GM23338 (cell line): ENCODE data around the gene NTN3. TPM values are rescaled to one million over a fixed set of nuclear protein-coding genes. Genes with fewer than 3 reads are reported as not detected.
"Not testable (repeated sequence)": the region's sequence is repeated elsewhere in the genome, so short reads cannot be mapped to it uniquely, and the experiment has no call there.

Experiments used
- ATAC-seq: fragments of 200-7000 bp; cut with Tn5 transposase; 3 replicates; pipeline ENCODE4 v1.9.1; 2020
- DNase-seq: peaks from one replicate; pipeline ENCODE4 v3.0.0-alpha.2; 2015; ENCODE audit warnings: low spot score
- H2AFZ ChIP-seq: fragments of 200-600 bp; sonication (generic); 2 replicates; pipeline ENCODE4 v1.8.0; 2016; ENCODE audit warnings: antibody characterized with exemption, mild to moderate bottlenecking, moderate library complexity
- H3F3A ChIP-seq: fragments of 200-600 bp; sonication (generic); replicated peaks from 2 replicates; pipeline ENCODE4 v1.8.0; 2017; ENCODE audit warnings: antibody characterized with exemption, mixed run types, low read depth
- H3K27ac ChIP-seq: fragments of 200-600 bp; sonication (generic); 2 replicates; pipeline ENCODE4 v1.6.1; 2016; ENCODE audit warnings: low read depth
- H3K27me3 ChIP-seq: fragments of 200-600 bp; sonication (generic); 2 replicates; pipeline ENCODE4 v1.8.0; 2016; ENCODE audit warnings: mild to moderate bottlenecking, mixed run types, moderate library complexity; ENCODE audit not compliant: insufficient read depth
- H3K36me3 ChIP-seq: fragments of 200-600 bp; sonication (generic); 2 replicates; pipeline ENCODE4 v1.8.0; 2016; ENCODE audit warnings: mild to moderate bottlenecking; ENCODE audit not compliant: insufficient read depth
- H3K4me1 ChIP-seq: fragments of 200-600 bp; sonication (generic); 2 replicates; pipeline ENCODE4 v1.8.0; 2016; ENCODE audit warnings: mild to moderate bottlenecking, moderate library complexity; ENCODE audit not compliant: insufficient read depth
- H3K4me2 ChIP-seq: fragments of 200-600 bp; sonication (generic); 2 replicates; pipeline ENCODE4 v1.7.1; 2017; ENCODE audit warnings: mixed run types
- H3K4me3 ChIP-seq: fragments of 200-600 bp; sonication (generic); 2 replicates; pipeline ENCODE4 v1.6.1; 2016; ENCODE audit warnings: mixed run types
- H3K79me2 ChIP-seq: fragments of 200-600 bp; sonication (generic); replicated peaks from 2 replicates; pipeline ENCODE4 v1.8.0; 2017; ENCODE audit warnings: mild to moderate bottlenecking; ENCODE audit not compliant: insufficient read depth
- H3K9me2 ChIP-seq: fragments of 200-600 bp; sonication (generic); 2 replicates; pipeline ENCODE4 v1.8.0; 2017; ENCODE audit not compliant: insufficient read depth
- H4K20me1 ChIP-seq: fragments of 200-600 bp; sonication (generic); replicated peaks from 2 replicates; pipeline ENCODE4 v1.8.0; 2017; ENCODE audit warnings: mild to moderate bottlenecking; ENCODE audit not compliant: insufficient read depth
- H3K27ac Mint-ChIP-seq: 2 replicates; pipeline ENCODE4 v1.8.0; 2020; ENCODE audit warnings: inconsistent platforms, mild to moderate bottlenecking, moderate library complexity, mixed read lengths
- H3K27me3 Mint-ChIP-seq: 3 replicates; pipeline ENCODE4 v1.8.0; 2022; ENCODE audit warnings: low read depth, mild to moderate bottlenecking, moderate library complexity, mixed read lengths, inconsistent platforms; ENCODE audit not compliant: insufficient read depth, poor library complexity
- H3K36me3 Mint-ChIP-seq: 3 replicates; pipeline ENCODE4 v1.8.0; 2021; ENCODE audit warnings: low read depth, mild to moderate bottlenecking, inconsistent platforms, moderate library complexity, mixed read lengths
- H3K4me1 Mint-ChIP-seq: 3 replicates; pipeline ENCODE4 v1.8.0; 2020; ENCODE audit warnings: mild to moderate bottlenecking, inconsistent platforms, mixed read lengths
- H3K4me3 Mint-ChIP-seq: 3 replicates; pipeline ENCODE4 v1.8.0; 2021; ENCODE audit warnings: moderate library complexity, mild to moderate bottlenecking, inconsistent platforms, mixed read lengths
- H3K9me3 Mint-ChIP-seq: 3 replicates; pipeline ENCODE4 v1.8.0; 2020; ENCODE audit warnings: moderate library complexity, mild to moderate bottlenecking, inconsistent platforms, mixed read lengths
- CREB1 ChIP-seq: fragments of 250-450 bp; sonication (Bioruptor Pico); IDR thresholded peaks from 2 replicates; pipeline ENCODE4 v1.5.0; 2020; ENCODE audit warnings: low read depth, mild to moderate bottlenecking, moderate library complexity
- ETS1 ChIP-seq: IDR thresholded peaks from 2 replicates; pipeline ENCODE4 v1.6.1; 2016; ENCODE audit warnings: antibody characterized with exemption
- EZH2 ChIP-seq: fragments of 200-600 bp; sonication (generic); IDR thresholded peaks from one replicate; pipeline ENCODE4 v1.8.0; 2017; ENCODE audit warnings: antibody characterized with exemption, mild to moderate bottlenecking, low read depth; ENCODE audit not compliant: unreplicated experiment
- EZH2phosphoT487 ChIP-seq: fragments of 200-600 bp; sonication (generic); IDR thresholded peaks from one replicate; pipeline ENCODE4 v1.8.1; 2018; ENCODE audit warnings: antibody characterized with exemption; ENCODE audit not compliant: unreplicated experiment
- JUNB ChIP-seq: IDR thresholded peaks from one replicate; pipeline ENCODE4 v1.6.1; 2016; ENCODE audit warnings: antibody characterized with exemption; ENCODE audit not compliant: unreplicated experiment
- POLR2AphosphoS5 ChIP-seq: IDR thresholded peaks from 2 replicates; pipeline ENCODE4 v1.6.1; 2016; ENCODE audit warnings: antibody characterized with exemption, low read depth
- REST ChIP-seq: IDR thresholded peaks from one replicate; pipeline ENCODE4 v1.6.1; 2018; ENCODE audit warnings: antibody characterized with exemption; ENCODE audit not compliant: unreplicated experiment
- STAT1 ChIP-seq: IDR thresholded peaks from one replicate; pipeline ENCODE4 v1.6.1; 2016; ENCODE audit warnings: antibody characterized with exemption; ENCODE audit not compliant: unreplicated experiment
- ZNF114 ChIP-seq: fragments of 250-450 bp; sonication (Bioruptor Pico); IDR thresholded peaks from 2 replicates; pipeline ENCODE4 v1.5.0; 2020; ENCODE audit warnings: mild to moderate bottlenecking, moderate library complexity
- ZNF331 ChIP-seq: fragments of 250-450 bp; sonication (Bioruptor Pico); IDR thresholded peaks from 2 replicates; pipeline ENCODE4 v1.5.0; 2020; ENCODE audit warnings: low read depth, mild to moderate bottlenecking, moderate library complexity
- ZNF462 ChIP-seq: fragments of 250-450 bp; sonication (Bioruptor Pico); IDR thresholded peaks from 2 replicates; pipeline ENCODE4 v1.5.0; 2020; ENCODE audit warnings: mild to moderate bottlenecking, moderate library complexity
- polyA plus RNA-seq: library from polyadenylated mRNA; unstranded; fragments of >200 nt; fragmentation: Nextera tagmentation; extraction: Ambion mirVana; gene quantifications from 2 replicates; pipeline ENCODE4 v1.2.1, GENCODE V29; 2016
- total RNA-seq: library from RNA; depleted of rRNA; stranded (reverse); fragments of >200 nt; shearing (Covaris generic); gene quantifications from 2 replicates; pipeline ENCODE4 v1.2.3, GENCODE V29; 2014

NTN3 gene
- total and polyA plus RNA-seq, 2 experiments from 2014 or later = 0.10 to 1.7 TPM

GRCh38 chr16:2479996-2480395 lies 8.9 kb downstream of the NTN3 start:
- not testable (repeated sequence) for H3K4me3 ChIP-seq, H3K9me2 ChIP-seq, H3K9me3 Mint-ChIP-seq, H3K4me1 ChIP-seq, ATAC-seq, H3K27ac ChIP-seq, H3K27ac Mint-ChIP-seq, H3K36me3 Mint-ChIP-seq, H3F3A ChIP-seq, DNase-seq, H3K36me3 ChIP-seq, H2AFZ ChIP-seq, H3K4me2 ChIP-seq, H3K4me3 Mint-ChIP-seq
- Histone ChIP-seq H4K20me1 (peaks cover 32% of the 10 kb centered on the region), H3K27me3 (peaks cover 14% of the 10 kb centered on the region; the same call in 1 of the 2 replicates), H3K79me2 (peaks cover 17% of the 10 kb centered on the region)
- peaks cover 18% of the 10 kb centered on the region for H3K27me3 Mint-ChIP-seq
- H3K4me1 Mint-ChIP-seq = peaks cover 14% of the 10 kb centered on the region

GRCh38 chr16:2480948-2481347 lies 9.9 kb downstream of the NTN3 start:
- no peaks in the 10 kb centered on the region for H3K36me3 ChIP-seq
- H3K27me3 Mint-ChIP-seq = peaks cover 16% of the 10 kb centered on the region
- no peak for TF ChIP-seq STAT1
- TF ChIP-seq EZH2phosphoT487 = no peak
- no peak for TF ChIP-seq ZNF114 (CRISPR knock-in tag)
- no peak for TF ChIP-seq JUNB
- no peak for TF ChIP-seq ETS1
- TF ChIP-seq ZNF462 (CRISPR knock-in tag) = no peak
- no peak for TF ChIP-seq ZNF331 (CRISPR knock-in tag)
- TF ChIP-seq CREB1 = no peak
- no peak for TF ChIP-seq EZH2
- TF ChIP-seq POLR2AphosphoS5 = no peak
- no peak for TF ChIP-seq REST
- H3K9me2 ChIP-seq = no peaks in the 10 kb centered on the region
- peaks cover 13% of the 10 kb centered on the region for H3K4me1 Mint-ChIP-seq
- no peak overlapping the region for H3K27ac ChIP-seq
- no peak overlapping the region for H3K4me3 Mint-ChIP-seq
- no peaks in the 10 kb centered on the region for H3K9me3 Mint-ChIP-seq
- peaks cover 17% of the 10 kb centered on the region for H3K79me2 ChIP-seq
- H3K4me2 ChIP-seq = no peak overlapping the region
- peaks cover 29% of the 10 kb centered on the region for H4K20me1 ChIP-seq
- no peaks in the 10 kb centered on the region; the same call in 1 of the 3 replicates for H3K36me3 Mint-ChIP-seq
- H3F3A ChIP-seq = peaks cover 6% of the 10 kb centered on the region
- no peak overlapping the region for H3K27ac Mint-ChIP-seq
- DNase-seq (no peak), ATAC-seq (no peak)
- H3K4me3 ChIP-seq = no peak overlapping the region
- H2AFZ ChIP-seq = no peak overlapping the region
- peaks cover 13% of the 10 kb centered on the region; the same call in 1 of the 2 replicates for H3K27me3 ChIP-seq
- peaks cover 5% of the 10 kb centered on the region for H3K4me1 ChIP-seq
